Middle frontal gyrus (tissue), 1 donor: ENCODE measurements around the gene ATF4.
"Not testable (repeated sequence)": the region's sequence is repeated elsewhere in the genome, so short reads cannot be mapped to it uniquely, and the experiment has no call there.

Source experiments
- DNase-seq: peaks from one replicate; pipeline ENCODE4 v3.0.0-alpha.2; 2015; ENCODE audit warnings: low spot score; ENCODE audit errors: extremely low spot score

The ATF4 gene

GRCh38 chr22:39510529-39511149, 9.7 kb upstream of the ATF4 start:
- no peak for DNase-seq

- no peak for DNase-seq
These were observed 9.1 kb upstream of the ATF4 start for GRCh38 chr22:39511226-39511625.

GRCh38 chr22:39512026-39512425, 8.3 kb upstream of the ATF4 start:
- DNase-seq, result no peak

GRCh38 chr22:39513791-39514190, 6.6 kb upstream of the ATF4 start:
- DNase-seq, result no peak

- DNase-seq, result no peak
These were observed 5.9 kb upstream of the ATF4 start for GRCh38 chr22:39514373-39514973.

- DNase-seq, result no peak
These were observed 4.9 kb upstream of the ATF4 start for GRCh38 chr22:39515266-39516050.

GRCh38 chr22:39517470-39517869, 2.9 kb upstream of the ATF4 start:
- no peak for DNase-seq

- DNase-seq, result no peak
These were observed 2.1 kb upstream of the ATF4 start for GRCh38 chr22:39518144-39518786.

- no peak for DNase-seq
These were observed 1.2 kb upstream of the ATF4 start for GRCh38 chr22:39518996-39519680.

GRCh38 chr22:39519681-39520225, 609 bp upstream of the ATF4 start:
- peak; percentile 92 for DNase-seq

- DNase-seq, result not testable (repeated sequence)
These were observed 934 bp downstream of the ATF4 start for GRCh38 chr22:39521106-39521885.

GRCh38 chr22:39522091-39522490, 1.7 kb downstream of the ATF4 start:
- not testable (repeated sequence) for DNase-seq

GRCh38 chr22:39522567-39523300, 2.4 kb downstream of the ATF4 start:
- no peak for DNase-seq

- no peak for DNase-seq
These were observed 3.9 kb downstream of the ATF4 start for GRCh38 chr22:39524089-39524752.

- DNase-seq, result no peak
These were observed 4.6 kb downstream of the ATF4 start for GRCh38 chr22:39524753-39525657.

- no peak for DNase-seq
These were observed 5.3 kb downstream of the ATF4 start for GRCh38 chr22:39525658-39525975.

- DNase-seq, result no peak
These were observed 6.4 kb downstream of the ATF4 start for GRCh38 chr22:39526736-39527171.

GRCh38 chr22:39527481-39527961, 7.2 kb downstream of the ATF4 start:
- DNase-seq, result no peak
